Right lobe of liver (tissue), 4 donors: ENCODE measurements around the gene CEACAM6.

Experiments used
- POLR2A ChIP-seq: fragments of 450-650 bp; IDR thresholded peaks from one replicate; pipeline ENCODE4 v1.6.1; 2017; ENCODE audit warnings: antibody characterized with exemption, mild to moderate bottlenecking
- TF ChIP-seq, protein P1 (sequence below), 4 donors: fragments of 200-600 bp in 3 of 4; fragments of 450-650 bp in 1 of 4; IDR thresholded peaks; one replicate each; pipeline versions ENCODE4 v1.5.1 to v1.8.0; 2016 to 2022; ENCODE audit warnings: antibody characterized with exemption in 4 of 4, mild to moderate bottlenecking in 2 of 4
- donor health status: DM: no; HTN: no; CAD: no.
- donor health status: DM: no; HTN: no; CAD: no.
- donor health status: DM: no; HTN: yes; CAD: no.

DNA sequence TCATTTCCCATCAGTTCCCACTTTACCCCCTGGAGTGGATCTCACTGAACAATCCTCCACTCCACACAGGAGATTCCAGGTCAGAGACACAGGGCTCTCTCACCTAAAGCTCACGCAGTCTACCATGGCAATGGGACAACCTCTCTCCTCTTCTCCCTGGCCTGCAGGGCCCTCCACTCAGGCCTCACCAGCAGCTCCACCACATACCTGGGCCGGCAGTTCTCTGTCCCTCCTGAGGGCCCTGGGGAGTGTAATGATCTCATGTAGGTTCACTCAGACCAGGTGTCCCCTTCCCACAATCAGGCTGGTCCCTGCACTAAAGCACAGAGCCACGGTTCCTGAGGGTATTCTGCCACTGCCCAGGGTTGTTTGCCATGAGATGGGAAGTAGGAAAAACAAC is 56.7 kb downstream of the CEACAM6 start:
- TF ChIP-seq, protein P1, sequence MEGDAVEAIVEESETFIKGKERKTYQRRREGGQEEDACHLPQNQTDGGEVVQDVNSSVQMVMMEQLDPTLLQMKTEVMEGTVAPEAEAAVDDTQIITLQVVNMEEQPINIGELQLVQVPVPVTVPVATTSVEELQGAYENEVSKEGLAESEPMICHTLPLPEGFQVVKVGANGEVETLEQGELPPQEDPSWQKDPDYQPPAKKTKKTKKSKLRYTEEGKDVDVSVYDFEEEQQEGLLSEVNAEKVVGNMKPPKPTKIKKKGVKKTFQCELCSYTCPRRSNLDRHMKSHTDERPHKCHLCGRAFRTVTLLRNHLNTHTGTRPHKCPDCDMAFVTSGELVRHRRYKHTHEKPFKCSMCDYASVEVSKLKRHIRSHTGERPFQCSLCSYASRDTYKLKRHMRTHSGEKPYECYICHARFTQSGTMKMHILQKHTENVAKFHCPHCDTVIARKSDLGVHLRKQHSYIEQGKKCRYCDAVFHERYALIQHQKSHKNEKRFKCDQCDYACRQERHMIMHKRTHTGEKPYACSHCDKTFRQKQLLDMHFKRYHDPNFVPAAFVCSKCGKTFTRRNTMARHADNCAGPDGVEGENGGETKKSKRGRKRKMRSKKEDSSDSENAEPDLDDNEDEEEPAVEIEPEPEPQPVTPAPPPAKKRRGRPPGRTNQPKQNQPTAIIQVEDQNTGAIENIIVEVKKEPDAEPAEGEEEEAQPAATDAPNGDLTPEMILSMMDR (IDR thresholded peaks at IDR 0.05): no peak
- no peak for TF ChIP-seq POLR2A
